Rectal smooth muscle tissue (tissue), 1 donor: ENCODE results near the gene STX5.
A peak's percentile ranks its signal among the peaks of the same experiment; 100 is the strongest.
"Not testable (repeated sequence)": the region's sequence is repeated elsewhere in the genome, so short reads cannot be mapped to it uniquely, and the experiment has no call there.

Experiments
- H3K27ac ChIP-seq: one replicate; pipeline ENCODE4 v1.7.0; 2013; ENCODE audit warnings: low read depth, low read length, inconsistent platforms
- H3K27me3 ChIP-seq: one replicate; pipeline ENCODE4 v1.7.0; 2013; ENCODE audit warnings: low read length; ENCODE audit not compliant: control insufficient read depth, insufficient read depth
- H3K36me3 ChIP-seq: one replicate; pipeline ENCODE4 v1.7.0; 2013; ENCODE audit warnings: low read length; ENCODE audit not compliant: control insufficient read depth, insufficient read depth
- H3K4me1 ChIP-seq: one replicate; pipeline ENCODE4 v1.7.0; 2013; ENCODE audit warnings: low read length; ENCODE audit not compliant: control insufficient read depth, insufficient read depth
- H3K4me3 ChIP-seq: one replicate; pipeline ENCODE4 v1.7.0; 2013; ENCODE audit warnings: low read length
- H3K9ac ChIP-seq: one replicate; pipeline ENCODE4 v1.7.0; 2013; ENCODE audit warnings: low read length

STX5 gene

DNA sequence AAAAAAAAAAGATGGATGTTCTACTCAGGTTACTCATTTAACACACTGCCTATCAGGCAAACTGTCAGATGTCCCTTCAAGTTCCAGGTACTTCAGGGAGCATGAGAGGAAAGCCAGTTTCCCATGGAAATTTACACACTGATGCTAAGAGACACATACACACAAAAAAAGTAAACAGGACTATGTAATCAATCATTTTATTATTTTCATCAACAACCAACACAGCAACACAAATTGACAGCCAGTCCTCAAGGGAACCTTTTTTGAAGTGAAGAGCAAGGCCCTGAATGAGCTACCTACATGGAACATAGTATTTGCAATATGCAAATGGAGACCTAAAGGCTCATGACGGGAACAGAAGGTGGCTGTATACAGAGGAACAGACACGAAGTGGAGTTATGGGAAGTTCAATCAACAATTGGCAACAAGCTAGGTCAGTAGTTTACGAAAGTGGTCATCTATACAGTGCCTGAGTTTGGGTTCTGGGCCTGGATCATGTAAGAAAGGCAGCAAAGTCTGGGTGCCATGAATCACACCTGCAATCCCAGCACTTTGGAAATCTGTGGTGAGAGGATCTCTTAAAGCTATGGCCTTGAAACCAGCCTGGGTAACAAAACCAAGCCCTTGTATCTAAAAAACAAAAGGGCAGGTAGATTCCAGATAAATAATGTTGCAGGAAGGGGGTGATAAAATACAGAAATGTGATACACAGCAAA lies 20.1 kb upstream of the STX5 start:
- H3K27me3 ChIP-seq: no peaks in the 10 kb centered on the region
- H3K27ac ChIP-seq: no peak overlapping the region

DNA sequence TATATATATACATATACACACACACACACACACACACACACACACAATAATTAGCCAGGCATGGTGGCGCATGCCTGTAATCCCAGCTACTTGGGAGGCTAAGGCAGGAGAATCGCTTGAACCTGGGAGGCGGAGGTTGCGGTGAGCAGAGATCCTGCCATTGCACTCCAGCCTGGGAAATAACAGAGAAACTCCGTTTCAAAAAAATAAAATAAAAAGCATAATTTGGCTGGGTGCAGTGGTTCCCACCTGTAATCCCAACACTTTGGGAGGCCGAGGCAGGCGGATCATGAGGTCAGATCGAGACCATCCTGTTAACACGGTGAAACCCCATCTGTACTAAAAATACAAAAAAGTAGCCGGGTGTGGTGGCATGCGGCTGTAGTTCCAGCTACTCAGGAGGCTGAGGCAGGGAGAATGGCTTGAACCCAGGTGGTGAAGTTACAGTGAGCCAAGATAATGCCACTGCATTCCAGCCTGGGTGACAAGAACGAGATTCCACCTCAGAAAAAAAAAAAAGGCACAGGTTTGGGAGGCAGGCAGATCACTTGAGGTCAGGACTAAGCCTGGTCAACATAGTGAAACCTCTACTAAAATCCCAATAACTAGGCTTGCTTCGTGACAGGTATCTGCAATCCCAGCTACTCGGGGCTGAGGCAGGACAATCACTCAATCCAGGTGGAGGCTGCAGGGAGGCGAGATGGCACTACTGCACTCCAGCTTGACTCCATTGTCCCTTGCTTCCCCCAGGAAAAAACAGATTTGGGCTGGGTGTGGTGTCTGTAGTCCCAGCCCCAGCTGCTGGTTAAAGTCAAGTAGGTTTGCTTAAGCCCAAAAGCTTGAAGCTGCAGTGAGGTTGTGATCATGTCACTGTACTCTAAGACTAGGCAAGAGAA lies 19.3 kb upstream of the STX5 start:
- Histone ChIP-seq H3K4me1 (peaks cover 17% of the 10 kb centered on the region), H3K27ac (no peak overlapping the region), H3K36me3 (peaks cover 17% of the 10 kb centered on the region), H3K9ac (no peak overlapping the region), H3K27me3 (no peaks in the 10 kb centered on the region), H3K4me3 (no peak overlapping the region)

More for the DNA sequence above, 20.1 kb upstream of the STX5 start:
- H3K36me3 ChIP-seq: peaks cover 17% of the 10 kb centered on the region
- H3K4me1 ChIP-seq: peaks cover 17% of the 10 kb centered on the region
- no peak overlapping the region for H3K9ac ChIP-seq
- H3K4me3 ChIP-seq: no peak overlapping the region

DNA sequence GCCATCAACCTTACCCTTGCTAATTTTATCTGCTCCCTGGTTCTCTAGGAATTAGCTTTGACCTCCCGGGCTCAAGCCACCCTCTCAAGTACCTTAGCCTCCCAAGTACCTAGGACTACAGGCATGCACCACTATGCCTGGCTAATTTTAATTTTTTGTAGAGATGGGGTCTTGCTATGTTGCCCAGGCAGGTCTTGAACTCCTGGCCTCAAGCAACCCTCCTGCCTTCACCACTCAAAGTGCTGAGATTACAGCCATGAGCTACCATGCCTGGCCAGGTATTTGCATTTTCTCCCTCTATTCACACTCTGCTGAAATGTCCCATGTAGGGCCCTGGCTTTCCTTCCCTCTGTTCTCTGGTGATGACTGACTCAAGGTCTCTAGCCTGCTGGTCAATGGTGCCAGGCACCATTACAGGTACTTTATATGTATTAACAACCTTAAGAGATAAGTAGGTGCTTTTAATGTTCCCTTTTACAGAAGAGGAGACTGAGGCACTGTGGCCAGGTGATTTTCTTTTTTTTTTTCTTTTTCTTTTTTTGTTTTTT lies 16.0 kb upstream of the STX5 start:
- Histone ChIP-seq H3K9ac (no peak overlapping the region), H3K4me1 (no peaks in the 10 kb centered on the region), H3K36me3 (peaks cover 9% of the 10 kb centered on the region)

DNA sequence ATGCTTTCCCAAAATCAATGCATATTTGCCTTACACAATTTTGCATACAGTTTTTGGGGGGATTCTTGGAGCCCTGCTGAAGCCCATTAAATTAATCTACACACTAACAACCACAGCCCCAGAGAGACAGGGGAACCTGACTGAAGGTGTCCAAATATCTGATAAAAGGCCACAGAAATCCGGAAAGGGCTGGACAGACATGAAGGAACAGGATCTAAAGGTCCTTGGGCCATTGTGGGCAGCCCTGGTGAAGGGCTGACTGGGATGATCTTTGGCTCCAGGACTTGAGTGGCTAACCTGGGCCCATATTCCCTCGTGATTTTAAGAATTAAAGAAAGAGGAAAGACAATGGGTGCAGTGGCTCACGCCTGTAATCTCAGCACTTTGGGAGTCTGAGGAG lies 14.3 kb upstream of the STX5 start:
- H3K27me3 ChIP-seq: no peaks in the 10 kb centered on the region
- no peak overlapping the region for H3K27ac ChIP-seq
- peaks cover 9% of the 10 kb centered on the region for H3K4me1 ChIP-seq
- no peak overlapping the region for H3K4me3 ChIP-seq
- H3K9ac ChIP-seq: no peak overlapping the region
- H3K36me3 ChIP-seq: no peaks in the 10 kb centered on the region

More for the DNA sequence above, 16.0 kb upstream of the STX5 start:
- Histone ChIP-seq H3K4me3 (no peak overlapping the region), H3K27ac (no peak overlapping the region), H3K27me3 (no peaks in the 10 kb centered on the region)

DNA sequence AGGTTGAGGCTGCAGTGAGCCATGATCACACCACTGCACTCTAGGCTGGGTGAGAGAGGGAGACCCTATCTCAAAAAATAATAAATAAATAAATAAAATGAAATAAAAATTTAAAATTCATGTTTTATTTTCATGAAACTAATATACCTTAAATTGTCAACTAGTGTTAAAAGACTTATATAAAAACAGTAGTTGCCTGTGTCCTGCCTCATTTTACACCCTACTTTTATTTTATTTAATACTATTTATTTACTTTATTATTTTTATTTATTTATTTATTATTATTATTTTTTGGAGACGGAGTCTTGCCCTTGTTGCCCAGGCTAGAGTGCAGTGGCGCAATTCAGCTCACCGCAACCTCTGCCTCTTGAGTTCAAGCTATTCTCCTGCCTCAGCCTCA lies 12.3 kb upstream of the STX5 start:
- H3K9ac ChIP-seq: no peak overlapping the region
- no peaks in the 10 kb centered on the region for H3K27me3 ChIP-seq
- peaks cover 9% of the 10 kb centered on the region for H3K4me1 ChIP-seq
- H3K27ac ChIP-seq: no peak overlapping the region
- no peak overlapping the region for H3K4me3 ChIP-seq
- no peaks in the 10 kb centered on the region for H3K36me3 ChIP-seq

DNA sequence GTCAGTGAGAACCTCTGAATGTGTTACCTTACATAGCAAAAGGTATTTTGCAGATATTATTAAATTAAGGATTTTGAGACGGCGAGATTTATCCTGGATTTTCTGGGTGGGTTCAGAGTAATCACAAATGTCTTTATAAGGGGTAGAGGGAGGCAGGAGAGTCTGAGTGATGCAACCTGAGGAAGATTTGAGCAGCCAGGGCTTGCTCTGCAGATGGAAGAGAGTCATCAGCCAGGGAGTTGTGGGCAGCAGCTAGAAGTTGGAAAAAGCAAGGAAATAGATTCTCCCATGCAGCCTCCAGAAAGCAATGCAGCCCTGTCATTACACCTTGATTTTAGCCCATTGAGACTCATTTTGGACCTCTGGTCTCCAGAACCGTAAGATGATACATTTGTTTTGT lies 11.6 kb upstream of the STX5 start:
- H3K4me3 ChIP-seq: no peak overlapping the region
- H3K36me3 ChIP-seq: no peaks in the 10 kb centered on the region
- H3K9ac ChIP-seq: no peak overlapping the region
- H3K27ac ChIP-seq: no peak overlapping the region
- H3K4me1 ChIP-seq: peaks cover 12% of the 10 kb centered on the region
- H3K27me3 ChIP-seq: no peaks in the 10 kb centered on the region

DNA sequence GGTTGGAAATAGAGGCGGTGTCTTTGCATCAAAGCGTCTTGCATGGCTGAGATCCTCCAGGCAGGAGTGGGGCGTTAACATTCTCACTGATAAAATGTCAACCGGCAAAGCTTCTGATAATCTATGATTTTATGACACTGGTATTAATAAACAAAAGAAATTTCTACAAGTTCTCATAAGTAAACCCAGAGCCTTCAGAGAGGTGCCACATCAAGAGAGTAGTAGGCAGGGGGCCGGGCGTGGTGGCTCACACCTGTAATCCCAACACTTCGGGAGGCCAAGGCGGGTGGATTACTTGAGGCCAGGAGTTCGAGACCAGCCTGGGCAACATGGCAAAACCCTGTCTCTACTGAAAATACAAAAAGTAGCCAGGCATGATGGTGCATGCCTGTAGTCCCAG lies 11.0 kb upstream of the STX5 start:
- H3K27me3 ChIP-seq, H3K9ac ChIP-seq, H3K36me3 ChIP-seq: not testable (repeated sequence)
- peaks cover 12% of the 10 kb centered on the region for H3K4me1 ChIP-seq
- peak overlapping the region; percentile 100 for H3K27ac ChIP-seq
- H3K4me3 ChIP-seq: peak overlapping the region; percentile 73

DNA sequence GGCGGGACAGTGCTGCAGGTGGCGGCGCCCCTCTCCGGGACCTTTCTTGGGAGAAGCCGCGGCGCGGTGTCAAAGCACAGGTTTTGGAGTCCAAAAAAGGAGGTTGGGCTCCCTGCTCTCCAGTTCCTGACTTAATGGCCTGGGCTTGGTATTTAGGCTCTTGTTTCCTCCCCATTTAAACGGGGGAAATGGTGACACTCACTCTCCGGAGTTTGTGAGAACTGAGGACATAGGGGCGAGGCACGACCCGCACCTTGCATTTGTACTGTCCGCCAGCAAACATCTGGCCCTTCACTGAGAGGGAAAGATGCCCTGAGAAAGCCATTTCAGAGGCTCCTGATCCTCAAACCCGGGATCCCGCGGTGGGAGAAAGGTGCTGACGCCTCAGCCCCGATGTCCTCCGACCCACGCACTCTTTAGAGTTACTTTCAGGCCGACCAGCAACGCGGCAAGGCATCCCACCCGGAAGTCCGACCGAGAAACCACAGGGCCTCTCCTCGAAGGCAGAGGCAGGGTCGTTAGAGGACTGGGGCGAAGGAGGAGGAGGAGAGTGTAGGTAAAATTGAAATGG lies 10.4 kb upstream of the STX5 start:
- Histone ChIP-seq H3K27me3 (no peaks in the 10 kb centered on the region), H3K27ac (peak overlapping the region; percentile 100), H3K4me3 (peak overlapping the region; percentile 73), H3K9ac (peak overlapping the region; percentile 66), H3K4me1 (peaks cover 12% of the 10 kb centered on the region), H3K36me3 (no peaks in the 10 kb centered on the region)

DNA sequence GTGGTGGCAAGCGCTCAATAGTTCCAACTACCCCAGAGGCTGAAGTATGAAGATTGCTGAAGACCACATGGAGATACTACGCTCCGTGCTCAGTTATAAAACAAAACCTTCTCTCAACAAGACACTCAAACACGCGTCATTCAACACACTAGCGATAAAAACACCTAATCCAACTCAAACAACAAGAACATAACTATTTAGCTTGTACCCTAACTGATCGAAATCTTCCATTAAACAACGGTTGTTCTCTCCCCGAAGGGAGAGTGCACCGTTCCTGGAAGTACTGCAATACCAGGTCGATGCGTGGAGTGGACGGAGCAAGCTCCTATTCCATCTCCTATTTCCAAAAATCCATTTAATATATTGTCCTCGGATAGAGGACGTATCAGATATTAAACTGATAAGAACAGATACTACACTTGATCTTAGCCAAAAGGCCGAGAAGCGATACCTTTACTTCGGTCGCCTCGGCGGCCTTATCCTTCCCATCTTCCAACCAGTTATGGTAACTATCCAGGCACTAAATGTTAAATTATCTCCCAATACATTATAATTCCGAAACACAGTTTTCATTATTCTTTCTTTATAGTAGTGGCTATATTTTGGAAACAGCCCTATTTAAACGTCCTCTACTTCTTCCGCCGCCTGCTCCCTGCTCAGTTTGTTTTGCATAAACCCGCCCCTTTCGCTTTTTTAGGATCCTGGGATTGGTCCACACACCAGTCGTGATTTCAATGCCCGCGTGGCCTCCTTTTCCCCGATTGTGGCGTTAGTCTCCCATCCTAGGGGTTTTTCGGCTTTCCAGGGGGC lies 9.7 kb upstream of the STX5 start:
- Histone ChIP-seq H3K4me1 (peaks cover 12% of the 10 kb centered on the region), H3K27ac (peak overlapping the region; percentile 100), H3K4me3 (peak overlapping the region; percentile 96), H3K9ac (peak overlapping the region; percentile 66), H3K27me3 (no peaks in the 10 kb centered on the region), H3K36me3 (no peaks in the 10 kb centered on the region)

DNA sequence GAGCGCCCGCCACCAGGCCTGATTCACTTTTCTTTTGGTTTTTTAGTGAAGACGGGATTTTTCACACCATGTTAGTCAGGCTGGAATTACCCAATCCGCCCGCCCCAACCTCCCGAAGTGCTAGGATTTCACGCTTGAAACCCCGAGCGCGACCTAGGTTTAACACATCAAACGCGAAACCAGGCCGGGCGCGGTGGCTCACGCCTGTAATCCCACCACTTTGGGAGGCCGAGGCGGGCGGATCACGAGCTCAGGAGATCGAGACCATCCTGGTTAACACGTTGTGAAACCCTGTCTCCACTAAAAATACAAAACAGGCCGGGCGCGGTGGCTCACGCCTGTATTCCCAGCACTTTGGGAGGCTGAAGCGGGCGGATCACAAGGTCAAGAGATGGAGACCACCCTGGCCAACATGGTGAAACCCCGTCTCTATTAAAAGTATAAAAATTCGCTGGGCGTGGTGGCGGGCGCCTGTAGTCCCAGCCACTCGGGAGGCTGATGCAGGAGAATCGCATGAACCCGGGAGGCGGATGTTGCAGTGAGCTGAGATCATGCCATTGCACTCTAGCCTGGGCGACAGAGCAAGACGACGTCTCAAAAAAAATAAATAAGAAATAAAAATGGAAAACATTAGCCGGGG lies 9.0 kb upstream of the STX5 start:
- H3K4me3 ChIP-seq: peak overlapping the region; percentile 96
- peak overlapping the region; percentile 77 for H3K9ac ChIP-seq
- not testable (repeated sequence) for H3K27me3 ChIP-seq, H3K36me3 ChIP-seq
- peaks cover 12% of the 10 kb centered on the region for H3K4me1 ChIP-seq
- peak overlapping the region; percentile 100 for H3K27ac ChIP-seq

DNA sequence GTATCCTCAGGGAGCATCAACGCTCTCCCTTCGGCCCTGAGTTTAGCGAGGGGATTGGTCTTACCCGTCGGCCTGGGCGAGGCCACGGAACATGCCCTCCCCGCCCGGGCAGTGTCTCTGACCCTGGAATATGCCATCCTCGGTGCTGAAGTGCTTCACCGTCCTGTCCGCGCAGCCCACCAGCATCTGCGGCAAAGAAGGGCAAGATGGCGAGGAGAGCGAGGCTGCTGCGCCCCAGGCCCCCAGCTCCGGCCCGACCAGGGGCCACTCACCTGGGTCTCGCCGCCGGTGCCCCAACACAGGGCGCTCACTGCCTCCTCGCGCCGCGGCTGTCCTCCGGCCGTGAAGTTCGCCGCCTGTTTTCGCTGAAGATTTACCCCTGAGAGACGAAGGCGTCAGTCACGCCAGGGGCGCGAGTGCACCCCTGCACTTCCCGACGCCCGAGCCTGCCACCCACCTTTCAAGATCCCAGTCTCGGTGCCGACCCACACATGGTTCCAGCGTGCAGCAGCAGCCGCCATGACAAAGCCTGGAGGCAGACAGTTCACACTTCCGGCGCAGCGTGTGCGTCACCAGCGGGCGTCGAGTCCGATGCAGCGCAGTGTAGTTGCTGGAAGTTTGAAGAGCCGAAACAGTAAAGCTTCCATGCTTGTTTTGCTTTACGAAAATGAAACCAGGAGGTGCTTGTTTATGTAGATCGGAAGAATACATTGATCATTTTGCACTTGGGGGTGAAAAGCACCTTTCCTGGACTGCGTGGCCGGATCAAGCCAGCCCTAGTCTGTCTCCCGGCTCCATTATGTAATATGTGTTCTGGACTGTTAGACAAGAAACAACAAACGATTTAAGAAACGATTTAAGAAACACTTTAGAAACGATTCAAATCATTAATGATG lies 7.4 kb upstream of the STX5 start, which contains the start of gene WDR74:
Gene WDR74 (minus strand): TSS at position 541 of the 896 bp plus-strand sequence. CDS start 20 bp downstream, at position 521.
- Histone ChIP-seq H3K9ac (peak within 1 kb of the TSS; percentile 77), H3K4me3 (peak within 1 kb of the TSS; percentile 96), H3K27me3 (no peaks in the 10 kb centered on the region), H3K36me3 (peaks cover 9% of the 10 kb centered on the region), H3K4me1 (peaks cover 12% of the 10 kb centered on the region), H3K27ac (peak within 1 kb of the TSS; percentile 100)
